Measurements from ENCODE around the gene PAGR1.

- TF ChIP-seq CTCF (IDR thresholded peaks at IDR 0.05) (peak; percentile 89 to 96 (median 93)), POLR2A (IDR thresholded peaks at IDR 0.05; ENCODE audit: low read depth) (peak; percentile 41)
Observed at GRCh38 chr16:29815793-29816693, at the start of gene PAGR1.

Measured in esophagus muscularis mucosa (tissue), 3 donors.